H1 (cell line): ENCODE results near the gene ARHGAP32. TPM values are rescaled to one million over a fixed set of nuclear protein-coding genes. Genes with fewer than 3 reads are reported as not detected.
A peak's percentile ranks its signal among the peaks of the same experiment; 100 is the strongest.

Source experiments
- CTCF ChIA-PET: fragments of 300-600 bp; sonication (Branson Sonifier 250); formaldehyde crosslinking; loops from one replicate; lab custom pipeline; 2021; ENCODE audit not compliant: partially characterized antibody; lab: Charles Lee
- POLR2A ChIA-PET: fragments of 300-600 bp; sonication (Branson Sonifier 250); formaldehyde crosslinking; loops from one replicate; lab custom pipeline; 2021; ENCODE audit warnings: inconsistent platforms; ENCODE audit not compliant: partially characterized antibody; lab: Charles Lee
- DNase-seq, 2 experiments: peaks; one replicate each; pipeline versions ENCODE4 v3.0.0 to v3.0.0-alpha.2; 2010 to 2022; ENCODE audit warnings: low spot score in 2 of 2, low read depth in 1 of 2, mixed read lengths in 1 of 2
- FAIRE-seq: peaks from 2 replicates; lab custom pipeline; 2011; peaks lifted over from hg19 to GRCh38; lab: Jason Lieb, UNC
- H2AFZ ChIP-seq: 2 replicates; pipeline ENCODE4 v1.8.1; 2012; ENCODE audit warnings: low read length, inconsistent platforms
- H2AK5ac ChIP-seq: 2 replicates; pipeline ENCODE4 v1.6.1; 2013; ENCODE audit warnings: low read depth, low read length
- H2BK120ac ChIP-seq: replicated peaks from 2 replicates; pipeline ENCODE3; 2013; ENCODE audit warnings: low read depth, low read length, inconsistent platforms
- H2BK12ac ChIP-seq: 2 replicates; pipeline ENCODE4 v1.6.1; 2013; ENCODE audit warnings: low read depth, low read length
- H2BK15ac ChIP-seq: 2 replicates; pipeline ENCODE4 v1.6.1; 2013; ENCODE audit warnings: low read length
- H2BK20ac ChIP-seq: 2 replicates; pipeline ENCODE4 v1.6.1; 2013; ENCODE audit warnings: low read length
- H2BK5ac ChIP-seq: 2 replicates; pipeline ENCODE4 v1.6.1; 2013; ENCODE audit warnings: low read depth, low read length
- H3K14ac ChIP-seq: 2 replicates; pipeline ENCODE4 v1.6.1; 2013; ENCODE audit warnings: inconsistent platforms; ENCODE audit not compliant: insufficient read length
- H3K18ac ChIP-seq: 2 replicates; pipeline ENCODE4 v1.6.1; 2013; ENCODE audit warnings: low read length; ENCODE audit errors: extremely low read depth
- H3K23ac ChIP-seq: 2 replicates; pipeline ENCODE4 v1.6.1; 2013; ENCODE audit warnings: inconsistent platforms; ENCODE audit not compliant: insufficient read length
- H3K23me2 ChIP-seq: 2 replicates; pipeline ENCODE4 v1.6.1; 2013; ENCODE audit warnings: low read depth, low read length
- H3K27ac ChIP-seq: 2 replicates; pipeline ENCODE4 v1.6.1; 2011; ENCODE audit warnings: low read depth, low read length, inconsistent platforms
- H3K27me3 ChIP-seq, 4 experiments: replicated peaks in 1 of 4; 1 replicate in 1 of 4; 2 replicates in 3 of 4; pipeline versions ENCODE4 v1.6.1 to v1.8.1; 2011 to 2013; ENCODE audit warnings: low read length in 3 of 4, mild to moderate bottlenecking in 3 of 4, inconsistent platforms in 2 of 4, mixed read lengths in 2 of 4, moderate library complexity in 1 of 4; ENCODE audit not compliant: control insufficient read depth in 3 of 4, insufficient read depth in 3 of 4; ENCODE audit errors: extremely low read depth in 1 of 4
- H3K36me3 ChIP-seq, 4 experiments: 2 replicates each; pipeline versions ENCODE4 v1.6.1 to v1.8.1; 2011 to 2013; ENCODE audit warnings: mild to moderate bottlenecking in 4 of 4, low read length in 3 of 4, moderate library complexity in 2 of 4, control low read depth in 1 of 4, inconsistent platforms in 1 of 4; ENCODE audit not compliant: insufficient read depth in 4 of 4, control insufficient read depth in 2 of 4
- H3K4ac ChIP-seq: replicated peaks from 2 replicates; pipeline ENCODE3; 2013; ENCODE audit warnings: low read length, low read depth, mixed read lengths, inconsistent platforms; ENCODE audit not compliant: insufficient read length
- H3K4me1 ChIP-seq, 4 experiments: replicated peaks in 1 of 4; 1 replicate in 1 of 4; 2 replicates in 3 of 4; pipeline versions ENCODE4 v1.6.1 to v1.8.1; 2011 to 2013; ENCODE audit warnings: low read length in 3 of 4, inconsistent platforms in 2 of 4, mixed read lengths in 1 of 4; ENCODE audit not compliant: insufficient read depth in 4 of 4, control insufficient read depth in 3 of 4
- H3K4me2 ChIP-seq, 2 experiments: 2 replicates each; pipeline versions ENCODE4 v1.6.1 to v1.8.1; 2011 to 2013; ENCODE audit warnings: low read depth in 2 of 2, low read length in 2 of 2, control low read depth in 1 of 2, inconsistent platforms in 1 of 2, mild to moderate bottlenecking in 1 of 2; ENCODE audit not compliant: insufficient read depth in 1 of 2
- H3K4me3 ChIP-seq, 4 experiments: fragments of 200-600, 300-600 bp in 1 of 4; sonication (generic), shearing (Covaris generic), sonication (Bioruptor Twin) in 1 of 4; 2 replicates each; pipeline versions ENCODE4 v1.5.1 to v1.8.1; 2011 to 2016; ENCODE audit warnings: low read length in 4 of 4, low read depth in 3 of 4, control low read depth in 2 of 4, inconsistent platforms in 2 of 4, mild to moderate bottlenecking in 2 of 4, mixed read lengths in 1 of 4, moderate library complexity in 1 of 4; ENCODE audit not compliant: insufficient read depth in 2 of 4; ENCODE audit errors: extremely low read depth in 1 of 4
- H3K56ac ChIP-seq: replicated peaks from 2 replicates; pipeline ENCODE3; 2013; ENCODE audit warnings: low read depth, mild to moderate bottlenecking, mixed read lengths, low read length, inconsistent platforms; ENCODE audit not compliant: insufficient read length
- H3K79me1 ChIP-seq: 2 replicates; pipeline ENCODE4 v1.6.1; 2013; ENCODE audit warnings: low read depth, low read length, control low read depth
- H3K79me2 ChIP-seq, 2 experiments: 2 replicates each; pipeline versions ENCODE4 v1.6.1 to v1.8.1; 2012 to 2013; ENCODE audit warnings: low read length in 2 of 2, mild to moderate bottlenecking in 2 of 2, inconsistent platforms in 1 of 2; ENCODE audit not compliant: insufficient read depth in 2 of 2, control insufficient read depth in 1 of 2
- H3K9ac ChIP-seq, 4 experiments: replicated peaks in 1 of 4; 1 replicate in 1 of 4; 2 replicates in 3 of 4; pipeline versions ENCODE4 v1.6.1 to v1.8.1; 2011 to 2013; ENCODE audit warnings: low read depth in 3 of 4, low read length in 3 of 4, control low read depth in 2 of 4, mild to moderate bottlenecking in 2 of 4, moderate library complexity in 2 of 4, inconsistent platforms in 1 of 4; ENCODE audit errors: extremely low read depth in 1 of 4
- H3K9me3 ChIP-seq, 2 experiments: 2 replicates each; pipeline versions ENCODE4 v1.6.1 to v1.8.1; 2012 to 2013; ENCODE audit warnings: mild to moderate bottlenecking in 2 of 2, moderate library complexity in 2 of 2, control low read depth in 1 of 2, inconsistent platforms in 1 of 2, low read depth in 1 of 2, low read length in 1 of 2, mixed read lengths in 1 of 2; ENCODE audit not compliant: insufficient read depth in 2 of 2
- H4K20me1 ChIP-seq, 2 experiments: replicated peaks in 1 of 2; 2 replicates each; pipeline versions ENCODE3 to v1.8.1; 2011 to 2013; ENCODE audit warnings: inconsistent platforms in 2 of 2, low read length in 2 of 2, mild to moderate bottlenecking in 1 of 2; ENCODE audit not compliant: insufficient read depth in 2 of 2, control insufficient read depth in 1 of 2
- H4K5ac ChIP-seq: 2 replicates; pipeline ENCODE4 v1.6.1; 2013; ENCODE audit warnings: low read length, low read depth, mixed read lengths, inconsistent platforms; ENCODE audit not compliant: insufficient read length
- H4K8ac ChIP-seq: 2 replicates; pipeline ENCODE4 v1.8.0; 2013; ENCODE audit warnings: mild to moderate bottlenecking, moderate library complexity, low read length, inconsistent platforms; ENCODE audit not compliant: insufficient read depth; ENCODE audit errors: extremely low read depth
- H4K91ac ChIP-seq: replicated peaks from 2 replicates; pipeline ENCODE3; 2013; ENCODE audit warnings: low read length, mixed read lengths, inconsistent platforms; ENCODE audit not compliant: insufficient read length
- ATF2 ChIP-seq: IDR thresholded peaks from 2 replicates; pipeline ENCODE4 v1.6.1; 2012; ENCODE audit warnings: low read length, inconsistent platforms
- BCL11A ChIP-seq, 2 experiments: IDR thresholded peaks; one replicate each; pipeline ENCODE4 v1.6.1; 2011; ENCODE audit warnings: low read depth in 2 of 2, low read length in 2 of 2, mild to moderate bottlenecking in 2 of 2
- JUND ChIP-seq: IDR thresholded peaks from 2 replicates; pipeline ENCODE4 v1.6.1; 2011; ENCODE audit warnings: mild to moderate bottlenecking, improper control_type of control experiment, low read length
- MAX ChIP-seq: IDR thresholded peaks from 2 replicates; pipeline ENCODE4 v1.6.1; 2012; ENCODE audit warnings: inconsistent platforms
- RBBP5 ChIP-seq: IDR thresholded peaks from 2 replicates; pipeline ENCODE4 v1.7.1; 2012; ENCODE audit warnings: low read depth, mild to moderate bottlenecking, inconsistent platforms, low read length, moderate library complexity, borderline replicate concordance
- RNF2 ChIP-seq: fragments of 200-900, 300-1000 bp; sonication (generic); IDR thresholded peaks from 2 replicates; pipeline ENCODE4 v1.7.1; 2016; ENCODE audit warnings: borderline replicate concordance, low read depth, mild to moderate bottlenecking, antibody characterized with exemption, low read length; ENCODE audit not compliant: poor library complexity, severe bottlenecking; ENCODE audit errors: missing control alignments
- SIN3A ChIP-seq, 2 experiments: IDR thresholded peaks in 1 of 2; conservative IDR thresholded peaks in 1 of 2; 2 replicates each; pipeline ENCODE4 v1.6.1; 2011 to 2012; ENCODE audit warnings: low read length in 2 of 2, improper control_type of control experiment in 1 of 2, low read depth in 1 of 2, mild to moderate bottlenecking in 1 of 2
- SRF ChIP-seq: IDR thresholded peaks from 2 replicates; pipeline ENCODE4 v1.6.1; 2011; ENCODE audit warnings: mild to moderate bottlenecking, low read depth, low read length, moderate library complexity
- SUZ12 ChIP-seq: fragments of 200-600 bp; sonication (generic); IDR thresholded peaks from 2 replicates; pipeline ENCODE4 v1.6.1; 2012; ENCODE audit warnings: mild to moderate bottlenecking, inconsistent platforms, low read length, moderate library complexity, mixed read lengths
- ZNF274 ChIP-seq: IDR thresholded peaks from 2 replicates; pipeline ENCODE4 v1.7.0; 2012; ENCODE audit warnings: low read length, borderline replicate concordance; ENCODE audit errors: extremely low read depth
- WGBS, 2 experiments: shearing (Covaris generic) in 1 of 2; methylation state at CpG; one replicate each; pipeline versions ENCODE4 v1.1.6 to v1.1.7; 2013 to 2015; ENCODE audit warnings: low lambda C conversion rate in 2 of 2, mixed read lengths in 2 of 2, inconsistent platforms in 1 of 2, low coverage in 1 of 2, missing lambda C conversion rate in 1 of 2; ENCODE audit not compliant: insufficient replicate concordance in 2 of 2, insufficient coverage in 1 of 2, insufficient read length in 1 of 2; ENCODE audit errors: extremely low coverage in 1 of 2, missing lambda C conversion rate in 1 of 2; 5-methylcytosine and 5-hydroxymethylcytosine counted together
- polyA plus RNA-seq, 7 experiments: library from polyadenylated mRNA; depleted of rRNA in 3 of 7; stranded (reverse) in 5 of 7; unstranded in 2 of 7; fragments of >200 nt in 5 of 7; fragments of 200-250 nt in 2 of 7; gene quantifications; 1 replicate in 5 of 7; 2 replicates in 1 of 7; 4 replicates in 1 of 7; pipeline versions ENCODE4 v1.2.1 to v1.2.3, GENCODE V29; 2011 to 2013; ENCODE audit warnings: missing spikeins in 2 of 7, mixed read lengths in 2 of 7
- total RNA-seq: library from RNA; stranded (reverse); fragmentation: NEBNext Ultra II Directional; extraction: Animal tissue kit (Norgen Biotek cat#: 25700); gene quantifications from 2 replicates; pipeline ENCODE4 v1.2.1, GENCODE V29; 2021

Gene ARHGAP32
- total and polyA plus RNA-seq, 2 of the 8 experiments (the other 6 are each of a cell fraction or from before 2014, with no cell fraction given): 13.7 to 30.0 TPM

GRCh38 chr11:128929468-128929867 is 262.7 kb downstream of the ARHGAP32 start:
- H2AK5ac ChIP-seq: no peak overlapping the region
- no peak overlapping the region for H3K27ac ChIP-seq
- H3K79me2 ChIP-seq: no peaks in the 10 kb centered on the region
- DNase-seq: no peak
- no peak overlapping the region for H4K8ac ChIP-seq
- POLR2A ChIA-PET: no interaction called here
- H4K5ac ChIP-seq: no peak overlapping the region
- no peak overlapping the region; the same call in 1 of the 2 replicates for H3K18ac ChIP-seq
- H3K9ac ChIP-seq: no peak overlapping the region
- peak overlapping the region in 1 of 4 experiments; percentile 15; a peak in 1 of 8 replicates for H3K4me3 ChIP-seq
- no peak overlapping the region for H2BK5ac ChIP-seq
- 24% methylated on average over 5 of the region's 5 CpGs; no CpG with 5 or more reads in 1 of the 2 experiments for WGBS, 2 experiments
- peak overlapping the region in 1 of 2 experiments; percentile 50; a peak in 3 of 4 replicates for H3K4me2 ChIP-seq
- H3K79me1 ChIP-seq: no peaks in the 10 kb centered on the region
- peaks cover 0 to 2% of the 10 kb centered on the region in 2 experiments; a peak in 1 of 4 replicates for H3K9me3 ChIP-seq
- H3K23me2 ChIP-seq: no peaks in the 10 kb centered on the region
- H2BK20ac ChIP-seq: no peak overlapping the region
- CTCF ChIA-PET: interaction anchor here (0.6 to 7.8 kb wide), 13 partner anchors 8 to 244 kb away, joined by 3 to 77 read pairs (median 7); partner anchors contain the start of genes KCNJ5 and TP53AIP1
- peaks cover 5 to 39% (median 17%) of the 10 kb centered on the region in 4 experiments for H3K4me1 ChIP-seq
- H3K27me3 ChIP-seq: peaks cover 2 to 54% (median 47%) of the 10 kb centered on the region in 4 experiments
- peak overlapping the region; percentile 28 for H2BK120ac ChIP-seq
- H3K4ac ChIP-seq: peak overlapping the region; percentile 34
- H3K14ac ChIP-seq: no peak overlapping the region
- H2BK15ac ChIP-seq: no peak overlapping the region
- H3K23ac ChIP-seq: no peak overlapping the region
- H4K20me1 ChIP-seq: no peaks in the 10 kb centered on the region
- H3K56ac ChIP-seq: no peak overlapping the region
- H4K91ac ChIP-seq: peak overlapping the region; percentile 6
- no peak overlapping the region for H2AFZ ChIP-seq
- H2BK12ac ChIP-seq: 0 out of 2 replicates have a peak overlapping the region, but pooled peaks have one; percentile 39
- no peaks in the 10 kb centered on the region for H3K36me3 ChIP-seq
- FAIRE-seq: no peak
- no peak for TF ChIP-seq BCL11A (IDR thresholded peaks at IDR 0.05; ENCODE audit: low read depth in 2 of 2, low read length in 2 of 2)
- TF ChIP-seq RNF2: no peak
- peak; percentile 38; the same call in 1 of the 2 replicates for TF ChIP-seq MAX
- no peak for TF ChIP-seq SIN3A (conservative IDR thresholded peaks at IDR 0.05 in 1 of 2, IDR thresholded peaks at IDR 0.05 in 1 of 2; ENCODE audit: low read depth in 1 of 2, low read length in 2 of 2)
- TF ChIP-seq SRF: no peak
- TF ChIP-seq ATF2: no peak
- TF ChIP-seq SUZ12: peak; percentile 34; the same call in 1 of the 2 replicates
- TF ChIP-seq JUND: no peak
- no peak for TF ChIP-seq ZNF274
- no peak for TF ChIP-seq RBBP5
